H9 (cell line): ENCODE measurements around the gene BMP8A. TPM values are rescaled to one million over a fixed set of nuclear protein-coding genes. Genes with fewer than 3 reads are reported as not detected.
"Not testable (repeated sequence)": the region's sequence is repeated elsewhere in the genome, so short reads cannot be mapped to it uniquely, and the experiment has no call there.

Experiments used
- DNase-seq: peaks from one replicate; pipeline ENCODE4 v3.0.0-alpha.2; 2017
- H2AFZ ChIP-seq: one replicate; pipeline ENCODE4 v1.6.1; 2013; ENCODE audit warnings: mild to moderate bottlenecking, low read length, control low read depth, moderate library complexity
- H2AK5ac ChIP-seq: 2 replicates; pipeline ENCODE4 v1.6.1; 2013; ENCODE audit warnings: low read length, control low read depth, mixed read lengths; ENCODE audit not compliant: insufficient read length
- H2BK120ac ChIP-seq: one replicate; pipeline ENCODE4 v1.6.1; 2013; ENCODE audit warnings: low read depth, mild to moderate bottlenecking, low read length, control low read depth, inconsistent platforms; ENCODE audit not compliant: poor library complexity, severe bottlenecking
- H2BK12ac ChIP-seq: 2 replicates; pipeline ENCODE4 v1.6.1; 2013; ENCODE audit warnings: low read length, control low read depth, mixed read lengths, low read depth; ENCODE audit not compliant: insufficient read length
- H2BK15ac ChIP-seq: 2 replicates; pipeline ENCODE4 v1.6.1; 2013; ENCODE audit warnings: low read depth, low read length, control low read depth
- H2BK20ac ChIP-seq: one replicate; pipeline ENCODE4 v1.6.1; 2013; ENCODE audit warnings: low read depth, mild to moderate bottlenecking, low read length, control low read depth, inconsistent platforms; ENCODE audit not compliant: poor library complexity, severe bottlenecking
- H2BK5ac ChIP-seq: 2 replicates; pipeline ENCODE4 v1.6.1; 2013; ENCODE audit warnings: low read length, control low read depth, mixed read lengths; ENCODE audit not compliant: insufficient read length
- H3K14ac ChIP-seq: 2 replicates; pipeline ENCODE4 v1.6.1; 2013; ENCODE audit warnings: low read length, control low read depth; ENCODE audit not compliant: insufficient read depth
- H3K18ac ChIP-seq: 2 replicates; pipeline ENCODE4 v1.6.1; 2013; ENCODE audit warnings: low read depth, mild to moderate bottlenecking, mixed read lengths, low read length, control low read depth; ENCODE audit not compliant: insufficient read length
- H3K23ac ChIP-seq: 2 replicates; pipeline ENCODE4 v1.6.1; 2013; ENCODE audit warnings: low read length, control low read depth, mixed read lengths, low read depth; ENCODE audit not compliant: insufficient read length
- H3K23me2 ChIP-seq: 2 replicates; pipeline ENCODE4 v1.6.1; 2013; ENCODE audit warnings: low read depth, mild to moderate bottlenecking, mixed read lengths, low read length, control low read depth; ENCODE audit not compliant: insufficient read length, poor library complexity, severe bottlenecking
- H3K27ac ChIP-seq: 2 replicates; pipeline ENCODE4 v1.5.1; 2013; ENCODE audit warnings: low read length, control low read depth, mixed read lengths, low read depth; ENCODE audit not compliant: insufficient read length
- H3K27me3 ChIP-seq: 2 replicates; pipeline ENCODE4 v1.6.1; 2013; ENCODE audit warnings: low read length, control low read depth, inconsistent platforms; ENCODE audit not compliant: insufficient read depth
- H3K4ac ChIP-seq: 2 replicates; pipeline ENCODE4 v1.6.1; 2013; ENCODE audit warnings: low read depth, mild to moderate bottlenecking, control low read depth, inconsistent platforms, low read length, moderate library complexity
- H3K4me1 ChIP-seq: 2 replicates; pipeline ENCODE4 v1.6.1; 2013; ENCODE audit warnings: low read length, control low read depth, inconsistent platforms; ENCODE audit not compliant: insufficient read depth
- H3K4me2 ChIP-seq: 2 replicates; pipeline ENCODE4 v1.6.1; 2013; ENCODE audit warnings: low read length, control low read depth, mixed read lengths; ENCODE audit not compliant: insufficient read length, insufficient read depth
- H3K56ac ChIP-seq: 2 replicates; pipeline ENCODE4 v1.6.1; 2013; ENCODE audit warnings: low read depth, mild to moderate bottlenecking, mixed read lengths, low read length, control low read depth; ENCODE audit not compliant: insufficient read length
- H3K79me1 ChIP-seq: 2 replicates; pipeline ENCODE4 v1.6.1; 2013; ENCODE audit warnings: low read depth, mild to moderate bottlenecking, moderate library complexity, low read length, control low read depth, inconsistent platforms; ENCODE audit not compliant: insufficient read depth, poor library complexity, severe bottlenecking
- H3K79me2 ChIP-seq: 2 replicates; pipeline ENCODE4 v1.6.1; 2013; ENCODE audit warnings: low read length, control low read depth, inconsistent platforms; ENCODE audit not compliant: insufficient read depth
- H3K9ac ChIP-seq: 2 replicates; pipeline ENCODE4 v1.6.1; 2013; ENCODE audit warnings: low read length, control low read depth, mixed read lengths; ENCODE audit not compliant: insufficient read length; ENCODE audit errors: extremely low read depth
- H3K9me3 ChIP-seq: one replicate; pipeline ENCODE4 v1.6.1; 2013; ENCODE audit warnings: low read depth, low read length, inconsistent platforms; ENCODE audit not compliant: control insufficient read depth
- H3T11ph ChIP-seq: one replicate; pipeline ENCODE4 v1.6.1; 2013; ENCODE audit warnings: mild to moderate bottlenecking, low read length, control low read depth, inconsistent platforms
- H4K20me1 ChIP-seq: one replicate; pipeline ENCODE4 v1.6.1; 2013; ENCODE audit not compliant: control insufficient read depth, insufficient read length, insufficient read depth
- H4K5ac ChIP-seq: 2 replicates; pipeline ENCODE4 v1.6.1; 2013; ENCODE audit warnings: low read depth, mild to moderate bottlenecking, mixed read lengths, low read length, control low read depth; ENCODE audit not compliant: insufficient read length
- H4K8ac ChIP-seq: replicated peaks from 2 replicates; pipeline ENCODE4 v1.6.1; 2013; ENCODE audit warnings: low read length, control low read depth, mixed read lengths, low read depth; ENCODE audit not compliant: insufficient read length
- H4K91ac ChIP-seq: 2 replicates; pipeline ENCODE4 v1.6.1; 2013; ENCODE audit warnings: low read depth, mild to moderate bottlenecking, moderate library complexity, mixed read lengths, low read length, control low read depth; ENCODE audit not compliant: insufficient read length
- H3K27ac Mint-ChIP-seq, 3 experiments: 2 replicates in 2 of 3; 3 replicates in 1 of 3; pipeline ENCODE4 v1.8.0; 2020 to 2021; ENCODE audit warnings: mixed read lengths in 3 of 3, mild to moderate bottlenecking in 1 of 3, moderate library complexity in 1 of 3
- H3K27me3 Mint-ChIP-seq: 2 replicates; pipeline ENCODE4 v1.8.0; 2021; ENCODE audit warnings: low read depth, mild to moderate bottlenecking, moderate library complexity, mixed read lengths
- H3K36me3 Mint-ChIP-seq, 3 experiments: 2 replicates in 2 of 3; 3 replicates in 1 of 3; pipeline ENCODE4 v1.8.0; 2020 to 2021; ENCODE audit warnings: low read depth in 3 of 3, mixed read lengths in 3 of 3; ENCODE audit not compliant: insufficient read depth in 1 of 3
- H3K4me1 Mint-ChIP-seq, 2 experiments: 2 replicates each; pipeline ENCODE4 v1.8.0; 2020; ENCODE audit warnings: mixed read lengths in 2 of 2
- H3K4me3 Mint-ChIP-seq, 2 experiments: 2 replicates in 1 of 2; 3 replicates in 1 of 2; pipeline ENCODE4 v1.8.0; 2020 to 2021; ENCODE audit warnings: mild to moderate bottlenecking in 2 of 2, mixed read lengths in 2 of 2, moderate library complexity in 1 of 2
- H3K9me3 Mint-ChIP-seq, 2 experiments: 2 replicates in 1 of 2; 3 replicates in 1 of 2; pipeline ENCODE4 v1.8.0; 2020; ENCODE audit warnings: mild to moderate bottlenecking in 2 of 2, mixed read lengths in 2 of 2, moderate library complexity in 1 of 2
- WGBS: extraction: QIAGEN DNeasy Blood & Tissue Kit; methylation state at CpG from one replicate; pipeline ENCODE4 v1.1.7; 2013; ENCODE audit warnings: missing lambda C conversion rate, low lambda C conversion rate, mixed read lengths; ENCODE audit not compliant: insufficient read length; ENCODE audit errors: extremely low coverage; 5-methylcytosine and 5-hydroxymethylcytosine counted together
- total RNA-seq: library from RNA; stranded (reverse); gene quantifications from 2 replicates; pipeline ENCODE4 v1.2.1, GENCODE V29; 2021

The BMP8A gene
- total RNA-seq, 1 experiment from 2014 or later: 0.52 TPM

GRCh38 chr1:39498821-39499220 lies 7.4 kb downstream of the BMP8A start:
- no CpG with 5 or more reads among the region's 15 CpGs for WGBS
- H3K27ac Mint-ChIP-seq, H3K9me3 Mint-ChIP-seq: not testable (repeated sequence)

More at GRCh38 chr1:39498821-39499220, 7.4 kb downstream of the BMP8A start:
- H4K91ac ChIP-seq, H3K9ac ChIP-seq, H2BK20ac ChIP-seq, H3K79me1 ChIP-seq, H3K23me2 ChIP-seq, H2AK5ac ChIP-seq, H3K14ac ChIP-seq, H3K79me2 ChIP-seq, H3K18ac ChIP-seq, H4K5ac ChIP-seq, H3K4me2 ChIP-seq, H2BK5ac ChIP-seq, H2BK15ac ChIP-seq, H3K27me3 ChIP-seq, H4K8ac ChIP-seq, H3K56ac ChIP-seq, H3K36me3 Mint-ChIP-seq, H2BK120ac ChIP-seq, H3T11ph ChIP-seq, DNase-seq, H4K20me1 ChIP-seq, H3K4ac ChIP-seq, H2BK12ac ChIP-seq, H3K4me3 Mint-ChIP-seq, H2AFZ ChIP-seq, H3K4me1 Mint-ChIP-seq, H3K4me1 ChIP-seq, H3K27ac ChIP-seq, H3K23ac ChIP-seq, H3K9me3 ChIP-seq: not testable (repeated sequence)
- H3K27me3 Mint-ChIP-seq: peaks cover 39% of the 10 kb centered on the region
